ENCODE measurements around the gene MMRN1.

The MMRN1 gene

DNA sequence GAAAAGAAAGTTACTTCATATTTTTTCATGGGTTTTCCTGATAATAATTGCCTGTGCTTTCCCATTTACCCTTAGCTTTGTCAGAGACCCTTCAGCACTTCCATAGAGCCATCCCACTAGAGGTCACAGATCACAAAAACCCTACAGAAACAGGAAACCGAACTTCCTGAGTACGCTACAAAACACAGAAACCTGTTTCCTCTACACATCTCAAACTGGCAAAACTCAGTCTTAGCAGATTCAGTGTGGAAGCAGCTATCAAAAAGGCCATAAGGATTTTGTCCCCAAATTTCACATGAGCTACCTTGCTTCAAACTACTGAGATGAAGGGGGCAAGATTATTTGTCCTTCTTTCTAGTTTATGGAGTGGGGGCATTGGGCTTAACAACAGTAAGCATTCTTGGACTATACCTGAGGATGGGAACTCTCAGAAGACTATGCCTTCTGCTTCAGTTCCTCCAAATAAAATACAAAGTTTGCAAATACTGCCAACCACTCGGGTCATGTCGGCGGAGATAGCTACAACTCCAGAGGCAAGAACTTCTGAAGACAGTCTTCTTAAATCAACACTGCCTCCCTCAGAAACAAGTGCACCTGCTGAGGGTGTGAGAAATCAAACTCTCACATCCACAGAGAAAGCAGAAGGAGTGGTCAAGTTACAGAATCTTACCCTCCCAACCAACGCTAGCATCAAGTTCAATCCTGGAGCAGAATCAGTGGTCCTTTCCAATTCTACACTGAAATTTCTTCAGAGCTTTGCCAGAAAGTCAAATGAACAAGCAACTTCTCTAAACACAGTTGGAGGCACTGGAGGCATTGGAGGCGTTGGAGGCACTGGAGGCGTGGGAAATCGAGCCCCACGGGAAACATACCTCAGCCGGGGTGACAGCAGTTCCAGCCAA is at the start of gene MMRN1:
Gene MMRN1, plus strand, starts transcription at position 206 of the 902 bp plus-strand sequence. Its CDS starts 118 bp downstream, at position 324.
- DNase-seq (ENCODE audit: low spot score), result peak; percentile 41

- DNase-seq (ENCODE audit: low spot score), result no peak
Measured at GRCh38 chr4:89847571-89848325, 46.9 kb upstream of the MMRN1 start.

DNA sequence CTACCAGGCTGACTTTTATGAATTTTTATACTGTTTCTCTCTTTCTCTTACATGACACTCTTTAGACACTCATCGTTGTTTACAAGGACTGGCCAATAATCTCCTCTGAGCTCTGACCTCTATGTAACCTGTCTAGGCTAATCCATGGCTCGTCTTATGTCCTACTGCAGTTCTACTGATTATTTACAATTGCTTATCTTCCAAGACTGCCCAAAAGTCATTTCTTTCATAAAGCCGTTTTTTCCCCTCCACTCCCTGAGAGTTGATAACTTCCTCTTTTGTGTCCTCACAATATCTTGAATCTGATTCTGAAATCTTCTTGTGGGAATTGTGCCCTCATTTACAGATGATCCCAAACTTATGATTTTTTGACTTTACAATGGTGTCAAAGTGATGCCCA is 39.4 kb upstream of the MMRN1 start:
- DNase-seq (ENCODE audit: low spot score), result no peak

DNA sequence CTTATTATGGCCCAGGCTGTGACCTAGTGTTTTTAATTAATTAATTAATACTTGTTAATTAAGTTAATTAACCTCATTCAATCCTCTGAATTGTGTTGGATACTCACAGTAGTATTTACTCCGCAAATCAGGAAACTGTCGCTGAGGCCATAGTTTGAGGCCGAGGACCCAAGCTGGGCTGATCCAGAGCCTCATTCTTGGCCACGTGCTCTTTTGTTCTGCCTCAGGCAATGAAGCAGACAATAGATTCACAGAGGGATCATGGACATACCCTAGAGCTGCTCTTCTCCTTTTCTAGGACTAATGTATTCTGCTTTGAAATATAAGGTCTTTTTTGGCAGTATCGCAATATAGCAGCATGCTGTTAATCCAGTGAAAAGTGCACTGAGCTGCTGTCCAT is 33.7 kb upstream of the MMRN1 start:
- DNase-seq (ENCODE audit: low spot score), result no peak

DNA sequence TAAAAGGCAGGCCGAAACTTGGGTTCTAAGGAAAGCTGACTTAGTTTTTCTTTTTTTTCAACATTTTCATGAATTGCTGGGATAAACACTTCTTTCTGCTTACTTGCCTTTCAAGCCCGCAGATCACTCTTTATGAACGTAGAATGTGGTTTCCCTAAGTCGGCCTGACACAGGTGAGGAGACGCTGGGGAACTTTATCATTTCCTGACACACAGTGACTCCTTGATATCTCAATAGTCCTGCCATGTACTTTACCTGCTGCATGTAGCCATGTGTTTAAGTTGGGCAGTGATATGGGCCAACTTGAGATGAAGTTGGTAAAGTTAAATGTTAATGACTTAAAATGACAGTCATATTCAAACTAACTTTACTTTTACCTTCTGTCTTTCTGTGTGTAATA is 31.1 kb upstream of the MMRN1 start:
- DNase-seq (ENCODE audit: low spot score), result peak; percentile 65

GRCh38 chr4:89868276-89868675 is 26.4 kb upstream of the MMRN1 start:
- DNase-seq (ENCODE audit: low spot score), result peak; percentile 57

DNA sequence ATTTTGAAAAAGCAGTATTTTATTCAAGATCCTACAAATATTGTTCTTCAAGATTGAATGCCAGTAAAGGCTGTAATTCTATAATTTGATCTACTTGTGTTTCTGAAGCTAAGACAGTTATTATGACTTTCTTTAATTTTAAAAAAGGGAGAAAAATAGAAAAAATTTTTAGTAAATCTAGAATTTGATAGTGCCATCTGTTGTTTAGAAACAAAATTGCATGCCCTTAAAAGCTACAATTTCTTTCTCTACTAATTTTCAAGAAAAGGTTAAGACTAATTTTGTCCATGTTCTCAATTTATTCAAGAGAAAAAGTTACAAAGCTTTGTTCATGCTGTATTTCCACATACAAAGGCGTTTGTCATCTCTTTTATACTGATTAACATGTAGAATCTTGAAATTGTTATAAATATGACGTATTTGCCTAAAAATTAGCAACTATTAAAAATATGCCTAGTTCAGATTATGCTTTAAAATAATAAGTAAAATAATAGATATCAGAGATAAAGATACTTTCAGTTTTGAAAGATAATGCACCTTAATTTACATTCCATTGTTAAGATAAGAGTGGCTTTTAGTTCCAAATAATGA is 25.6 kb upstream of the MMRN1 start:
- DNase-seq (ENCODE audit: low spot score), result peak; percentile 43

GRCh38 chr4:89871211-89871610 is 23.4 kb upstream of the MMRN1 start:
- DNase-seq (ENCODE audit: low spot score), result no peak

DNA sequence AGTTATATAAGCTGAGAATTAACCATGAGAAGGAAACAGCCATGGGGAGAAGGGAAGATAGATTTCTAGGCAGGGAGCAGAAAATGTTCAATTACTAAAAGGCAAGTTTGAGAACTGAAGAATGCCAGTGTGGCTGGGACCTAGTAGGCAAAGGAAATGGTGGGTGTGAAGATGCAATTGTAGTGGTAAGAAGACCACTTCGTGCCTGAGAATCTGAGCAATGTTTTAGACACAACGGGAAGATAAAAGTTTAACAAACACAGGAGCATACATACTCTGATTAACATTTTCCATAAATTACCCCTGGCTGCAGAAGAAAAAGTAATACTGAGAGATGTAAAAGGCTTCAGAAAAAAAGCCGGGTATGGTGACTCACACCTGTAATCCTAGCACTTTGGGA is 18.1 kb upstream of the MMRN1 start:
- DNase-seq (ENCODE audit: low spot score), result no peak

DNA sequence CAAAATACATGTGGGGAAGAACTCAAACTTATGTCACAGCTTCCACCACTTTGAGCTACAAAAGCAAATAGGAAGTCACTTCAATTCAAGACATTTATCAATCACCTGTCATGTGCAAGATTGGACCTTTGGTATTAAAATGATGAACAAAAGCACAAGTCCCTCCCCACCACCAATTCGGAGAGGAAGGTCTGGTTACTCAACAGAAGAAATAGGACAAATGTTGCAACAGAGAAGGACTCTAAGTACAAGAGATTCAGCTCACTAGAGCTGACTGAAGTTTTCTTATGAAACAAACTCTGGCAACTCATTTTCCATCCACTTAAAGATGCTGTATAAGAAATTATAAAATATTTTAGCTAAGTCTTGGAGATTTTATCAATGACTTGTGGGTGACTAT is 16.0 kb upstream of the MMRN1 start:
- no peak for DNase-seq (ENCODE audit: low spot score)

DNA sequence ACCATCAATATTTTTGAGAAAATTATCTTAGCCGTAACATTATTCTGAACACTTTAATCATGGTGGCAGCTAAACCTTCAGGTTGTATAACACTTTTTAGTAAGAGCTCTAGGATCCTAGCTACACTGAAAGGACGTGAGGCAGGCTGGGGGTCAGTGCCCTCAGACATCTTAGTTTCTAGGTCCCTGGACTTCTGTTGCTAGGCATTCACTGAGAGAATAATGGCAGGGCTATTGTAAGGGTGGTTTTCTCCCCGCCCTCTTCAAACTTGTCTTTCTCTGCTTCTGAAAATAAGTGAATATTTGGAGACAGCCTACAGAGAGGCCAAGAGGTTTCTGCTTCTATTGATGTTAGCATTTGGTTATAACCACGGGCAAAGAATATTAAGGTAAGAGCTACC is 15.4 kb upstream of the MMRN1 start:
- no peak for DNase-seq (ENCODE audit: low spot score)

DNA sequence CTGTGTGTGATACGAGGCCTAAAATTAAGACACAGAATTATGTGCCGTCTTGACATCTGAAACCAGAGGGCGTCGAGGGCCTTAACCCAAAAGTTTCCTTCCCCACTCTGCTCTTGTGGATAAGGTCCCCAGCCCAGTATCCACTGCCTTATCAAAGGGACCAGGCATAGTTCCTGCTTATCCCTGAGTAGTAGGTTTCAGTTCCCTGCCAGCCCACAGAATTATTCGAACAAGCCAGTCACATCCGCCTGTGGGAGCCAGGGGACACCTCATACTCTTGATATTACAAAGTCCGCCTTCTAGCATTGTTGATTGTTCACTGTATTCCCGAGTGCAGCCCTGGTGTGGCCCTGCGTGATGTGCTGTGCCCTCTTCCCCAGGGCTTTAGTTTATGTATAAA is 5.4 kb upstream of the MMRN1 start:
- DNase-seq (ENCODE audit: low spot score), result peak; percentile 87

GRCh38 chr4:89897867-89898266 is 3.2 kb downstream of the MMRN1 start:
- DNase-seq (ENCODE audit: low spot score), result no peak

GRCh38 chr4:89898304-89898716 is 3.7 kb downstream of the MMRN1 start:
- no peak for DNase-seq (ENCODE audit: low spot score)

GRCh38 chr4:89899152-89899551 is 4.5 kb downstream of the MMRN1 start:
- no peak for DNase-seq (ENCODE audit: low spot score)

- no peak for DNase-seq (ENCODE audit: low spot score)
Measured at GRCh38 chr4:89899854-89900253, 5.2 kb downstream of the MMRN1 start.

DNA sequence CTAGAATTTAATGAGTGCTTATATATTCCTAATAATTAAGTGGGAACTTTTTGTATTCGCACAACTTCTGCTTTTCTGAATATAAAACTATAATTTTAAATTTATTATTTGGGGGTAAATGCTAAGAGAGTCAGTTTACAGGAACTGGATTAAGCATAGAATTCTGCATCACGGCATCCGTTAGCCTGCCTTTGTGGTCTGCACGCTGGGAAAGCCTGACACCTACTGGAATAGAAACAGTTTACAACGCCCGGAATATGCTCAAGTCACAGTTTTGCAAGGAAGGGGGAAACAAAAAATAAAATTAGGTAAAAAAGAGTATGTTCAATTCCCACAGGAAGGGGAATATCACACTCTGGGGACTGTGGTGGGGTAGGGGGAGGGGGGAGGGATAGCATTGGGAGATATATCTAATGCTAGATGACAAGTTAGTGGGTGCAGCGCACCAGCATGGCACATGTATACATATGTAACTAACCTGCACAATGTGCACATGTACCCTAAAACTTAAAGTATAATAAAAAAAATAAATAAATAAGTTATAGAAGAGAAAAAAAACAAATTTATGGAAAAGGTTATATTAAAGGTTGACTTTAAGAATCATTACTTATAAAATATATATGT is 7.3 kb downstream of the MMRN1 start:
- peak; percentile 78 for DNase-seq (ENCODE audit: low spot score)

DNA sequence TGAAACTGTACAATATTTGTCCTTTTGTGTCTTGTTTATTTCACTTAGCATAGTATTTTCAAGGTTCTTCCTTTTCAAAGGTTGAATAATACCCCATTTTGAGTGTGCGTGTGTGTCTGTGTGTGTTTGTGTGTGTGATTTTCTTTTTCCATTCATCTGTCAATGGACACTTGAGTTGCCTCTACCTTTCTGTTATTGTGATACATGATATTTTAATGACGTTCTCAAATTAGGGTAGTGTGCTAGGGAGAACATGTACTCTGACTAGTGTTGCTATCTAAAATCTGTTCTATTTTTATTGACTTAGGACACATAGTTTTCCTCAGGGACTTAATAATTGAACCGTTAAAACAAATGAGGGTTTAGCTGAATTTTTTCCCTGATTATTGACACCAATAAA is 9.9 kb downstream of the MMRN1 start:
- no peak for DNase-seq (ENCODE audit: low spot score)

DNA sequence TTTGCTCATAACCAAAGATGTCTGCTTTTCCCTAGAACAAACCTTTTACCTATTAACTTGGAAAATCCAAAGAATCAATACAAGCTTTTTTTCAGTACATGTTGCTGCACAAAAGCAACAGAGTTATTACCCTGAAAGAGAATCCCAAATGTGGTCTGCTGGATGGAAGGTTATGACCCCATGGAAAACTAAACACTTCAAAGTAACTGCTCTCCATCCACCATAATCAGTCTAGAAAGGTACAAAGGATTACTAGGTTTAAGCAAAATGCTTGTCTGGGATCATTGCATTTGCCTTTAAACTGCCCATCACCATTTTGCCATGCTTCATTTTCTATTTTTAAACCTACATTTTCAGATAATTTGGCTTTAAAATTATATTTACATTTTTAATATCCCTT is 11.7 kb downstream of the MMRN1 start:
- no peak for DNase-seq (ENCODE audit: low spot score)

- no peak for DNase-seq (ENCODE audit: low spot score)
Measured at GRCh38 chr4:89906777-89907521, 12.3 kb downstream of the MMRN1 start.

DNA sequence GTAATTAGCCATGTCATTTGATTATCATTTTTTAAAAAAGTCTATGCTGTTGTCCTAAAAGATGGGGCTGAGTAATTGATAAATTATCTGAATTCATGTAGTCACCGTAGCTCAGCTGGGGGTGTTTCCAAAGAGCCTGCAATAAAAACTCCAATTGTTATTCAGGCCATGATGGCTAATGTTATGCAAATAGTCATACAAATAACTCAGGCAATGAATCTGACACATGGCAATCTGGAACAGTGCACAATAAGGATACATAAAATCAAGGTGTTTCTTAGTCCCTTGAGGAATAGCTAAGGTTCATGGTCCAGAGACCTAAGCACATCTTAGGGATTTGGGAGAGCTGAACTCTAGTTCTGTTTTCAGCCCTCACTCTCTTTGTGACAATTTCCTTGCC is 15.2 kb downstream of the MMRN1 start:
- no peak for DNase-seq (ENCODE audit: low spot score)

- DNase-seq (ENCODE audit: low spot score), result no peak
Measured at GRCh38 chr4:89913623-89914022, 19.0 kb downstream of the MMRN1 start.

All from hematopoietic multipotent progenitor cell treated with erythropoietin and hydrocortisone succinate and interleukin-3 and kit ligand, for 17 days (in vitro differentiated cells).